ENCODE results near the gene HCN2.

DNA sequence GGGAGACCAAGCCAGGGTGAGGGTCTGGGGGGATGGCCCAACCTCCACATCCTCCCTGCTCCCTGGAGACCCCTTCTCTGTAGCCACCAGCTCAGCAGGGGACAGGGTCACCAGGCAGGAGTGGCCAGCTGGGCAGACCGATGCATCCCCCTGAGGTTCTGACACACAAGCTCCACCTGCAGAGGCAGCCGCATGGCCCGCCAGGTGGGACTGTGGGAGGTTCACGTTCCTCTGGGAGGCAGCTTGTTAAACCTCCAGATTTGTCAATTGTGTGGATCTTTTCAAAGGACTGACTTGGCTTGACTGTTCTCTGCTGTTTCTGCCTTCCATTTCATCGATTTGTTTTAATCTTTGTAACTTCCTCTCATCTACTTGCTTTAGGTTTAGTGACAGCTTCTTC lies 35.6 kb downstream of the HCN2 start:
- TF ChIP-seq, protein P1, sequence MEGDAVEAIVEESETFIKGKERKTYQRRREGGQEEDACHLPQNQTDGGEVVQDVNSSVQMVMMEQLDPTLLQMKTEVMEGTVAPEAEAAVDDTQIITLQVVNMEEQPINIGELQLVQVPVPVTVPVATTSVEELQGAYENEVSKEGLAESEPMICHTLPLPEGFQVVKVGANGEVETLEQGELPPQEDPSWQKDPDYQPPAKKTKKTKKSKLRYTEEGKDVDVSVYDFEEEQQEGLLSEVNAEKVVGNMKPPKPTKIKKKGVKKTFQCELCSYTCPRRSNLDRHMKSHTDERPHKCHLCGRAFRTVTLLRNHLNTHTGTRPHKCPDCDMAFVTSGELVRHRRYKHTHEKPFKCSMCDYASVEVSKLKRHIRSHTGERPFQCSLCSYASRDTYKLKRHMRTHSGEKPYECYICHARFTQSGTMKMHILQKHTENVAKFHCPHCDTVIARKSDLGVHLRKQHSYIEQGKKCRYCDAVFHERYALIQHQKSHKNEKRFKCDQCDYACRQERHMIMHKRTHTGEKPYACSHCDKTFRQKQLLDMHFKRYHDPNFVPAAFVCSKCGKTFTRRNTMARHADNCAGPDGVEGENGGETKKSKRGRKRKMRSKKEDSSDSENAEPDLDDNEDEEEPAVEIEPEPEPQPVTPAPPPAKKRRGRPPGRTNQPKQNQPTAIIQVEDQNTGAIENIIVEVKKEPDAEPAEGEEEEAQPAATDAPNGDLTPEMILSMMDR (IDR thresholded peaks at IDR 0.05) = no peak
- TF ChIP-seq POLR2A (IDR thresholded peaks at IDR 0.05) = no peak
- TF ChIP-seq POLR2AphosphoS5 (IDR thresholded peaks at IDR 0.05) = no peak

All from breast epithelium (tissue), 3 donors.